Activated CD4-positive, alpha-beta T cell treated with anti-CD3 and anti-CD28 coated beads for 1 hour (primary cell): ENCODE measurements around the gene MARCOL.

ENCODE experiments used
- DNase-seq: peaks from one replicate; pipeline ENCODE4 v3.0.0-alpha.2; 2020

MARCOL gene, protein sequence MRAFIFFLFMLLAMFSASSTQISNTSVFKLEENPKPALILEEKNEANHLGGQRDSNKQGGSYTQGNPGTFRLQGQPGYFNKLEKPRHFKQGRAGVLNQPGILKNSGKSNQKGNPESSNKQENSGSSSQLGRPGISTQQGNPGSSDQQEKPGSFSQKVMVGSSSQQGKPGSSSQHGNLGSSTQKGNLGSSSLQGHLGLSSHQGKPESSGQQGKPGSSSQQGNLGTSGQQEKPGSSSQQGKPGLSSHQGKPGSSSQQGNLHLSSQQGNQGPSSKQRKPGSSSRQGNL

DNA sequence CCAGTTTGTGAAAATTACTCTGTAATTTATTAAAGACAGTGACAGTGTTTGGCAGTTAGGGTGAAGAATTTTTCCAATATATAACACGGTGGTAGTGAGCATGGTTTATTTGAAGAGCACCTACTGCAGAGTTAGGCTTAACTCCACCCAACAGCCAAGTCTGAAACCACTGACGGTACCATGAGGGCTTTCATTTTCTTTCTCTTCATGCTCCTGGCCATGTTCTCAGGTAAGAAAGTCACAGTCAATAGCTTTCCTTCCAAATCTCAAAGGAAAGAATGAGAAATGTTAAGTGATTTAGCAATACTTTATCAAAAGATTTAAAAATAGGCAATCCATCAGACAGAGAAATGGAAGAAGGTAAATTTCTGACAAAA lies at the start of gene MARCOL:
Gene MARCOL, plus strand, starts transcription at position 108 of the 377 bp plus-strand sequence. Its CDS starts 73 bp downstream, at position 181.
- no peak for DNase-seq

DNA sequence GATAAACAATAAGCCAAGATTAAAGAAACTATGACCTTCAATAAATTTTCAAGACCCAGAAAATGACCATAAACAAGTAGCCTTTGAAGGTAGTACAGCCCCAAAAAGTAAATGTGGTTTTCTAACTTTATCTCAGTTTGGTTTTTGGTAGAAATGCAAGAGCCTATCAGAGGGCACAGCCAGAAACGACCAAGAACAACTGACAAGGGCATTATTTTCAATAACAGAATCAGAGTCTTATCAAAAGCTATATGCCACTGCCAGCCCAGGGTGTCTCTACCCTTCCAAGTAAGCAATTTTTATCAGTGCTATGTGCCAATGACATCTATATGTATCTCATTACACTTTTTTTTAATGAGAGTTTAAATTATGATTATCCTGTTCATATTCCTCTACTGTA lies 47.3 kb upstream of the MARCOL start:
- DNase-seq = no peak

DNA sequence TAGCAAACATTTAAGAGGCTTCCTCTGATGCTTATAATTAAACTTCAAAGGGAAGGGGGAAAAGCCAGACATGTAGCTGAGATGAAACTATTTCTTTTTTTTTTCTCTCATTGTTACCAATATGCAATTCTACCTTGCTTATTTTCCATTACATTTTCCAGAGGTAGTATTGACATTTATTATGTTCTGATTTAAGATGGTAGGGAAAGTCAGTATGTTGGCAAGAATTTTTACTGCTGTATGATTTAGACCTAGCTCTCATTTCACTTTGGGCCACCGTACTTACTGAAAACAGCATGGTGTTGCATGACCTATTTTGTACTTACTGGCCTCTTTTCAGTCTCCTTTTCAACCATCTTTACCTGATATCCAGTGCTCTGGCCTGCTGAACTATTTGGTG lies 45.1 kb upstream of the MARCOL start:
- no peak for DNase-seq

DNA sequence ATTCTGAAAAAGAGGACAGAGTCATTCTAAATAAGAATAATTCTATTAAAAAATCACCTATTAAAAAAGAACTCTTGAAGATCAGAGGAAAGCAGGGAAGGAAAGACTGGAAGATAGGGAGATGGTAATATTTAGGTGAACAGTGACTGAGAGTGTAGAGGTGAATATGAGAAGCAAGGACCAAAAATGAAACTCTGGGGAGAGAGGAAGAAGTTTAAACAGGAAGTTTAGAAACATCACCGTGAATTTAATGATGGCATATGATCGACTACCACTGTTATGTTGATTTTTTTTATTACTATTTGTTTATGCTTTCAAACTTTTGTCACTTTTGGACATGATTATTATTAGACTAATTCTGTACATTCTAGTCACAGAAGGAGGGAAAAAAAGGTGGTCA lies 37.2 kb upstream of the MARCOL start:
- no peak for DNase-seq

DNA sequence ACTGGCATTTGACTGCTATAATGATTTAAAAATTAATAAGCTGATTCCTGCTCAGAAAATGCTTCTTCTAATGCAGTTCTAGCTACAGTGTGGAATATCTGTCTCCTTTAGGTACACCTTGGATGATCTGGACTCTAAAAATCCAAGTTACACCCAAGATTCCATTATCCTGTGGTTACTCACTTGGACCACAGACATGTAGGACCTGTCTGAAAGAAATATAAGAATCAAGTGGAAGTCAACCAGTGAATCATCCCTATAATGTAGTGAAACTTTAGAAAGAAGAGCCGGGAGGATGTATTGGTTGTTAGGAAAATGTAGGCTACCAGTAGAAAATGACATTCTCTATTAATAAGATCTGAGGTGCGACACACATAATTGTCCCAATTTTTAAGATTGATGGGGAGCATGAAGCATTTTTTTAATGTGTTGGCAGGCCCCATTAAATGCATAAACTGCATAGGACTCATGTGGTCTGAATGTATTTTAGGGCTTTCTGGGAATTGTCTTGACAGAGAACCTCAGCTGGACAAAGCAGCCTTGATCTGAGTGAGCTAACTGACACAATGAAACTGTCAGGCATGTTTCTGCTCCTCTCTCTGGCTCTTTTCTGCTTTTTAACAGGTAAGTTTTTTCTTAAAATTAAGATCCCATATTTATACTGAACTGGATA lies 35.7 kb upstream of the MARCOL start, which contains the start of gene SPINK6:
Gene SPINK6, plus strand, starts transcription at position 512 of the 673 bp plus-strand sequence. Its CDS starts 55 bp downstream, at position 567.
- DNase-seq = no peak

DNA sequence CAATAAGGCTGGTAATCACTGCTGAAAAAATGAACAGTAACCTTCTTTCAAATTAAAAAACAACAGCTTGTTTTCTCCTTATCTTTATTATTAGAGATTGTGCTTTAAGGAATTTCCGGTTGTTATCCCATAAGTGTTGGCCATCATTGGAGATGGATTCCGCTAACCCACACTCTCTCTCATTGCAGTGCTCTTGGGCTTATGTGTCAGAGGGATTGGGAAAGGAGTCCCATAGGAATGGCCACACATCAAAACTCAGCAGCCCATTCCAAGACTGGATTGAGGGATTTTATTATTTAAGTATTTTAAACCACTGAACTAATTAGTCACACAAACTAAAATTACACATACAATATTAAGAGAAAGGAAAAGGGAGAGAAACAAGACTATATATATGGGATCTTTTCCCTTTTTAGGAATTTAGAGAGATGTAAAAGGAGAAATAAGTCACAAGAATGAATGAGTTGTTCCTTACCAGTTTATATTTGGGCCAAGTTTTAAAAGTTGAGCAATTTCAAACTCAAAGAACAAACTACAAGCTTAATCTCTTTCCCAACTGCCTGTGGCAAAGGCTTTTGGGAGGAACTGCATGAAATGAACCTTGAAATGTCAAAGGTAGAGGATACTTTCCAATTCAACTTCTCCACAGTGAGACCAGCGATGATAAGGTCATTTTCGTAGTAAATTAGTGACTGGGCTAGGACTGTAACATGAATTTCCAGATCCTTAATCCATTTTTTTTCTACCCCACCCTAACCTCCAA lies 33.1 kb upstream of the MARCOL start:
- DNase-seq = no peak

DNA sequence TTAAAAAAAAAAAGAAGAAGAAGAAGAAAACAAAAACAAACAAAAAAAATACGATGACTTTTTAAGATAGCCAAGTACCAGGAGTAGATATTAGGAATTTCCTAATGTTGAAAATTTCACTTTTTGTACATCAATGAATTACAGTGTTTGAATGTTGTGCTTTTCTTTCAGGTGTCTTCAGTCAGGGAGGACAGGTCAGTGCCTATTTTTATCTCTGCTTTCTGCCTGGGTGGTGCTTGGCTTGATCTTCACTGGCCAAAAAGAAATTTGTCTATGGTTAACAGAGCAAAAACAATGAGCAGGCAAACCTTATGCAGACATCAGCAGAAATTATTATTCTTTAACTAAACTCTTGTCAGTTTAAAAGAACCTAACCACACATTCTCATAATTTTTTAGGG lies 32.5 kb upstream of the MARCOL start:
- no peak for DNase-seq

DNA sequence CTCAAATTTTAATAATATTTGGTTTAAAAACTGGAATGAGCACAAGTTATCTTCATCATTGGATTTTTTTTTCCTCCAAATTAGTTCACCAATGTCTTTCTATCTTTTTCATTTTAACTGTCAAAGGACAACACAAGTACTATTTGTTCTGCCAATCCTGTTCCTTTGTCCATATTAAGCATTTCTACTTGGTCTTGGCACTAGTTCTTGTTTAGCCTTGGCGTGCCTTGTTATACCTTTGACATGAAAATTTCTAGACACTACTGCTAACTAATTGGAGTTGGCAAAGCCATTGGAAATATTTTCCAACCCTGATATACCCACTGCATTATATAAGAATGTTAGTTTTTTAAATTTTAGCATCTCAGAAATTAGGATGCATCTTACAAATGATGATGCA lies 31.7 kb upstream of the MARCOL start:
- no peak for DNase-seq

DNA sequence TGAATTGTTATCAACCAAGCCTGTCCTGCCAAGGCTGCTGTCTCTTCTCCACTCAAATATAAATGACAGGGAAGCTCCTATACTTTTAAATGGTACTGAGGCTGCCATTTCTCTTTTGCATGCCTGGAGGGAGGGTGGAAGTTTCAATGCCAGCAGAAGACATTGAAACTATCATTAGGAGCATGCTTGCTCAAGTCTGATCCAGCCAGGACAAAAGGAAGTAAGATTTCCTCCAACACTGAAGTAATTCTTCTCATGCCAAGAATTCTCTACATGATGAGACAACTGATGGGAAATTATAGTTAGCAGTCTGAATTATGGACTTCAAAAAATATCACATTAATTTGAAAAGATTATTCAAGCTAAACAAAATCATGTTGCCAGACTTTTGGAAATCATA lies 30.1 kb upstream of the MARCOL start:
- no peak for DNase-seq

DNA sequence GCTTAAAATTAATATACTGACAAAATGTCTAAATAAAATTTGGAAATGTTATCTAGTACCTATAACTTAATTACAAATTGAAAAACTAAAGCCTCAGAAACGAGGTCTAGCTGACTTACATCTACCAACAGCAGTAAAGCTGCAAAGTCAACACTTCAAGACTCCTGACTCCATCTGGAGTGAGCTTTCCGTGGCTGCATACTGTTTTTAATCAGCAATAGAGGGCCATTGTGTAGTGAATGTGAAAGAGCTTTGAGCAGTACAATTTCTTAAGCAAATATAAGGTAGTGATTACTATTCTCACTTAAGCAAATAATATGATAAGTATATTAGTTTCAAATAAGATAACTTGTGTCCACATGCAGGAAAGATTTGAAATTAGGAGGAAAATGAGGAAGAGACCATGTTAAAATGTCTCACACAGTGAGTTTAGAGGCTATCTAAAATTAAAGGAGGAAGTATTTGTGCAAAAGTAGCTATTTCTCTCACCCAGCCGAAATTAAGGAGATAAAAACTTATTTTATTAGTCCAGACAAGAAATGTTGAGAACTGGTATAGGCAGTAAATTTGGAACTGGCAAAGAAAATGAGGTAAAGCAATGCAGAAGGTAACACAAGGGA lies 29.1 kb upstream of the MARCOL start:
- DNase-seq = no peak

DNA sequence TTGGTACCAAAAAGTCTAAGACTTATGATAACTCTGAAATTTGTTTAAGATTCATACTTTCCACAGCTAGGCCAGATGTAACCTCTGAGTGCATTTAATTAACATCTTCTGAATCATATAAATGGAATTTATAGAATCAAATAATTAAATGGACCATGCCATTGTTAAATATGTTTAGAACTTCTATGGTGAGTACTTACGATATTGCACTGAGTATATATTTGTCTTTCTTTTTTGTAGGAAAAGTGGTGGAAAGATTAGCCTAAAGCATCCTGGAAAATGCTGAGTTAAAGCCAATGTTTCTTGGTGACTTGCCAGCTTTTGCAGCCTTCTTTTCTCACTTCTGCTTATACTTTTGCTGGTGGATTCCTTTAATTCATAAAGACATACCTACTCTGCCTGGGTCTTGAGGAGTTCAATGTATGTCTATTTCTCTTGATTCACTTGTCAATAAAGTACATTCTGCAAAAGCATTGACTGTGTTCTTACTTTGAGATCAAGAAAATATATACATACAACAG lies 23.6 kb upstream of the MARCOL start:
- no peak for DNase-seq

DNA sequence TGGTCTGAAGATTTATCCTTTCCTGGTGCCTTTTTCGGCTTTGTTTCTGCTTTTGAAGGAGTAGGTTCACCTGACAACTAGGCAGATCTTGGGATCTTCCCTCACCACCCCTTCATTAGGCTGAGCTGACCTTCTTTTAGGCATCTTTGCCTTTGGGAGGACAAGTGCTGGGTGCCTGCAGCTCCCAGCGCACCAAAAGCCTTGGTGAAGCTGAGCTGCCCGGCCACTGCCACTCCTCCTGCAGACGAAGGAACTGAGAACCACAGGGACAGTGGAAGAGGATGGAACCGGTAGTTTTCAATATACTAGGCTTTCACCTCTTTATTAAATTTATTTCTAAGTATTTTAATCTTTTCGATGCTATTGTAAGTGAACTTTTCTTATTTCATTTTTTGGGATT lies 16.8 kb upstream of the MARCOL start:
- DNase-seq = no peak

DNA sequence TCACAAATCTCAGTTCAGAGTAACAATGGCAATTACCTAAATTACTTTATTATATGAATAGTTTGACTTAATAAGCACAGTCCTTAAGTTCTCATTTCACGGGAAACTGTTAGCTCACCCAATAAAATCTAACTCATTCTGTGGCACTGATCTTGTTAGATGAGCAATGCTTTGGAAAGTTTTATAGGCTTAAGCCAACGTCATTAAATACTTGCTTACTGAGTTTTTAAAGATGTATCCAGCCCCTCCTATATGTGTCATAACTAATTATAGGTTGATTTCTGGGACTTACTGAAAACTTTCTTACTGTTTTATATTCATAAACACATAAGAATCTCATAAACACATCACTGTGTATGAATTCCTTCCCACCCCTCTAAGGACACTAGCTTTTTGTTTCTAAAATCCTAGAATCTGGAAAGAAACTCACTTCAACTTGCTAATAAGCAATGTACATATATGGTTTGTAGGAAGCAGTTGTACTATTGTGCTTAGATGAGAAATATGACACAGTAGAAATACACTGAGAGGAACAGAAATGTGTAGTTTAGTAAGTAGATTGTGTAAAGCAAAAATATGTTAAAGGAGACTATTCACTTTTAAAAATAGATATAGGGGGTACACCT lies 14.1 kb upstream of the MARCOL start:
- no peak for DNase-seq

DNA sequence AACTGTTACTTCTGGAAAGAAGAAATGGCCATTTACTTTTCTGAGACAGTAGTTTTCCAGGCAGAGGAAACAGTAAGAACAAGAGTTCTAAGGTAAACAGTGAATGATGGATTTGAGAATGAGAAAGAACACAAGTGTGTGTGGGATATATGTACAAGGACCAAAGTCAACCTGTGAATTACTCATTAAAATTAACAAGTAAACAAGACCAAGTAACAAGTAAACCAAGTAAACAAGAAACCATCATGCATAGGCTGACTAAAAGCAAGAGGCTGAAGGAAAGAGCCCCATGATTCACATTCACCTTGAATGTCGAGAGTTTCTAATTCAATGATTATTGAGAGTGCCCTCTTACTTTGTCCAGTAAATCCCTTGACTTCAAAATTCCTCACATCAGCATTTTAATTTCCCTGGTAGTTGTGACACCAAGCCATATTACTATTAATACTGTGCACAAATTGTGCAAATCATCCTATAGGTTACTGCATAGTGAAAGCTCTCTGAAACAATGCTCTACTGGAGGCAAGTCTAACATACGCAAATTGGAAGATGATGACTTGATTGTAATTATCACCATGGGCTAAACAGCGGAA lies 9.8 kb upstream of the MARCOL start:
- DNase-seq = no peak

DNA sequence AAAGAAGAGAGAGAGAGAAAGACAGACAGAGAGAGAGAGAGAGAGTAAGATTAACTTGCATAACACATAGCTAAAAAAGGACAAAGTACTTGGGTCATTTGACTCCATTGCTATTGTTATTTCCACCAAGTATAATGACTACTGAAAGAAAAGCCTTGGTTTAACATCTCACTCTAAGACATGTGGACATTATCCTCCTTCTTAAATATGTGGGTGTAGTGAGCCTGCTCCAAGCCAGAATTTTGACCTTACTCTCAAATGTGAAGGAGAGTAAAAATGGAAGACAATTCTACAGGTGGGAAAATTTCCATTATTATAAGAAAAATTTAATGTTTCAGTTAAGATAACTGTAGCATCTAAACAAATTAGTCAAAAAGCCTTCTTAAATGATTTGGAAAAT lies 8.5 kb upstream of the MARCOL start:
- no peak for DNase-seq

DNA sequence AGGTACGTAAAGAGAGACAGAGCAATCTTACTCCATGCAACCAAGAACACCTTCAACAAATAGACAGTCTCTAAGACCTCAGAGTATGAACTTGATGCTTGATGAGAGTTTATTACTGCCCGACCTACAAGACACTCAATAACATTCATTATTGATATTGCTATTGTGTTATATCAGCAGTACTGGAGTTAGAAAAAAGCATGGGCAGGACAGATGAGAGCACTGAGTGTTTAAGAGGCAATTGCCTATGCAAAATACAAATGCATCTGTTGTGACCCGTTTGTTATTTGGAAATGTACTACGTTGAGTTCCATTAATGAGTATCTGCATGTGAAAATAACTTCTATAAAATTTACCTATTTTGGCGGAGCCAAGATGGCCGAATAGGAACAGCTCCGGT lies 8.1 kb upstream of the MARCOL start:
- no peak for DNase-seq

DNA sequence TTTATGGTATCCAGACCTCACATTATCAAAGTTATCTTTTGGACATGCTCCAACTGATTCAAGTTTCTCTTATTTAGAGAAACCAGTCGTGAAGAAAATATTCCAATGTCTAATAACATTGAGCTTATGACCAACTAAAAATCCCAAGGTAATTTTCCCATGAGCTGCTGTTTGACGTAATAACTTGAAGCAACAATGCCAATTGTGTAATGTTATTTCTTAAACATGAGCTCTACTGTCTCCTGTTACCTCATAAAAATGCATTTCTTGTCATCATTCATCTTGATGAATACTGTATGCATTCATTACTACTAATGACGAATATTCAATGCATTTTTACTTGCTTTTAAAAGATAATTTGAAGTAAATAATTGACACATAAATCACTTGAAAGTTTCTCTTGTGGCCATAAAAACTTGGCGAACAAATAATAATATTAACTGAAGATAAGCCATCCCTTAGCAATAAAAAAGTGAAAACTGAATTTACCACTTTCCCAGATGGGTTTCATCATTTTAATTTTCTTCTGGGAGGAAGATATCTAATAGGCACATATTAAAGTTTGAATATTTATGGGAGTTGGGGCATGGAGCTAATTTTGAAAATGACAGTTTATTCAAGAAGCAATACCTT lies 424 bp upstream of the MARCOL start:
- DNase-seq = no peak

DNA sequence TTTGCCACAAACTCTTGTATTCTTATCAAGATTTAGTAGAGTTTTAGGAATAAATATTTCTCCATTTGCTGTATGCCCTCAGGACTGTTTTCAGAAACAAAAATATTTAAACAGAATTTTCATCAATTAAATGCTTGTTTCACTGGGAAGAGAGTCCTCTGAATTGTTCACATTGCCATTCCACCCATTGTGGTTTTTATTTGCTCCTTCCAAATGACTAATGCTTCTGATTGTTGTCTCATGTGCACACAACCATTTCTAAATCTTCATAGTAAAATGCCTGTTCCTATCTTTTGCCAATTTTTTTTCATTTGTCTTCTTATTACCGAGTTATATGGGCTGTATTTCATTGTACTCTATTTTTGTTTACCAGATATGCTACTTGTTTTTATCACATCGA lies 10.6 kb downstream of the MARCOL start:
- DNase-seq = no peak

DNA sequence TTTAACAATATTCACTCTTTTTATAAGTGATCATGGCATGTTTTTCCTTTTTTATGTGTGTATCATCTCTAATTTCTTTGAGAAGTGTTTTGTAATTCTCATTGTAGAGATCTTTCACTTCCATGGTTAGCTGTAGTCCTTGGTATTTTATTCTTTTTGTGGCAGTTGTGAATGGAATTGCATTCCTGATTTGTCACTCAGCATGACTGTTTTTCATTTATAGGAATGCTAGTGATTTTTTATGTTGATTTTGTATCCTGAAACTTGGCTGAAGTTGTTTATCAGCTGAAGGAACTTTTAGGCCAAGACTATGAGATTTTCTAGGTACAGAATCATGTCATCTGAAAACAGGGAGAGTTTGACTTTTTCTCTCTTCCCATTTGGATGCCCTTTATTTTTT lies 17.1 kb downstream of the MARCOL start:
- no peak for DNase-seq

DNA sequence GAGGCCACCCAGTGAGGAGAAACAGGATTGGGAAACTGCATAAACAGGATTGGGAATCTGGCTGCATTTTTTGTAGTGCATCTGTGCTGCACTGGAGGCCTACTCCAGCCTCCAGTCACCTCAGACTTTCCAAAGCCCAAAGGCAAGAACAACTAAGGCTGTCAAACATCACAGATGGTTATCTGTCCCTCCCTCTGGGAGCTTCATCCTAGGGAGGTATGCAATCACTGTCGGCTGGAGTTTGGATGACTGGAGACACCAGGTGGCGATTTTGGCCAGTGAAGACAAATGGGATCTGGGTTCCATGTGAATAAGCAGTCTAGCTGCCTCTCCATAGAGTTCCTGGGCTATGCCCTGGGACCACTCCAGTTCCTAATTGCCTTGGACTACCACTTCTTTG lies 21.0 kb downstream of the MARCOL start:
- no peak for DNase-seq

DNA sequence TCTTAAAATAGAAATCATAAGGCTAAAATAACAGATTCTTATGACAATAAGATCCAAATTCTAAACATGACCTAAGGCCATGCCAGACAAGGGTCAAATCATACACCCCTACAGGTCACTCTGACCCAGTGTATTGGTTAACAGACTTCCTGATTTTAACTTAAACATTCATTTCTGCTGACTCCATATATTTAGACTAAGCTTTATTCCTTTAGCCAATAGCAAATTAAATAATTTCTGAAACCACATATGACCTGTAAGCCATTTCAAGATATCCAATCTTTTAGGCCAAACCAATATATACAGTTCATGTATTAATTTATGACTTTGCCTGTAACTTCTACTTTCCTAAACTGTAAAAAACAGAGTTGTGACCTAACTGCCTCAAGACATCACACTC lies 22.9 kb downstream of the MARCOL start:
- DNase-seq = no peak

DNA sequence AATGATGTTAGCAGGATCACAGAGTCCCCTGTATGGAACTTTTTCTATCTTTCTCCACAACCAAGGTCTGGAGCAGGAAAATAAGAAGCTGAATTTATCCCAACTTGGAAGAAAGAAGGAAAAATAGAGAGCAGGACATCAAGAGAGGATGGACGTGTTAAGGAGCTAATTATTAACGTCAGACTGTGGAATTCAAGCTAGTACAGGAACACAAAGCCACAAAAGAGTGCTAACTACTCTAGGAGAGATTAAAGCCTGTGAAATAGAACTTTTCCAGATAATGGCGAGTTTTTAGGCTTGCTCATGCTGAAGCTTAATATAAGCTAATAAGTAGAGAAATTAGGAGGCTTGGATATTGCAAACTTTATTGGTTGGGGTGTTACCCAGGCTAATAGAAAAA lies 29.6 kb downstream of the MARCOL start:
- no peak for DNase-seq
